NCI-H1694 (cell line): Measurements from ENCODE around the gene TLCD4.
"Not testable (repeated sequence)": the region's sequence is repeated elsewhere in the genome, so short reads cannot be mapped to it uniquely, and the experiment has no call there.

Source experiments
- DNase-seq: peaks from one replicate; lab custom pipeline; 2025; lab: John Stamatoyannopoulos, UW

TLCD4 gene

DNA sequence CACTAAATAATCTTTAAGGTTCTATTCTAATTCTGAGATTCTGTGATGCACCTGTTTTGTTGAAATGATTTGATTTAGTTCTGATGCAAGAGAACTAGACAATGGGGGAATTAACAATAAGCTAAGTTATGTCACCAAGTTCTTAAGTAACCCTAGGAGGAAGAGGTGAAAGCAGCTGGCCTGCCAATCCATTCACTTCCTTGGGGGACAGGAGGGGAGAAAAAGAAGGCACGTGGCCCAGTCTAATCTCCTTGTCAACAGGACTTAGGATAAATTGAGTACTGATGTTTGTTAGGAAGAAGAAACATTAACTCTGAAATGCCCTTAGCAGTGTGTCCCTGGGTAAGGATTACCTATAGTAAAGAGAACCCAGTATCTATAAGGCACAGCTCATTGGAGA, 36.9 kb downstream of the TLCD4 start:
- DNase-seq: no peak

DNA sequence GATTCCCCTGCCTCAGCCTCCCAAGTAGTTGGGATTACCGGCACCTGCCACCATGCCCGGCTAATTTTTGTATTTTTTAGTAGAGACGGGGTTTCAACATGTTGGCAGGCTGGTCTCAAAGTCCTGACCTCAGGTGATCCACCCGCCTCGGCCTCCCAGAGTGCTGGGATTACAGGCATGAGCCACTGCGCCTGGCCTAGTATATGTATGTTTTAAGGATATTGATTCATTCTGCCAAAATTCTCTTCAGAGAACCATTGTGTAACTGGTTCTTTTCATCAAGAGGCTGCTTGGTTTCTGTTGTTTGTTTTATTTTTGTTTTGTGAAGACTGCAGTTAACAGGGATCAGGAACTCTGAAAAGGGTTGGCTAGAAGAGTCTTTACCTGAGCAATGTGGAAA, 48.4 kb downstream of the TLCD4 start:
- DNase-seq: not testable (repeated sequence)
